CMK (cell line): Measurements from ENCODE around the gene C1RL.

Experiments
- DNase-seq: peaks from one replicate; pipeline ENCODE4 v3.0.0-alpha.2; 2010; ENCODE audit warnings: low read depth

C1RL gene

DNA sequence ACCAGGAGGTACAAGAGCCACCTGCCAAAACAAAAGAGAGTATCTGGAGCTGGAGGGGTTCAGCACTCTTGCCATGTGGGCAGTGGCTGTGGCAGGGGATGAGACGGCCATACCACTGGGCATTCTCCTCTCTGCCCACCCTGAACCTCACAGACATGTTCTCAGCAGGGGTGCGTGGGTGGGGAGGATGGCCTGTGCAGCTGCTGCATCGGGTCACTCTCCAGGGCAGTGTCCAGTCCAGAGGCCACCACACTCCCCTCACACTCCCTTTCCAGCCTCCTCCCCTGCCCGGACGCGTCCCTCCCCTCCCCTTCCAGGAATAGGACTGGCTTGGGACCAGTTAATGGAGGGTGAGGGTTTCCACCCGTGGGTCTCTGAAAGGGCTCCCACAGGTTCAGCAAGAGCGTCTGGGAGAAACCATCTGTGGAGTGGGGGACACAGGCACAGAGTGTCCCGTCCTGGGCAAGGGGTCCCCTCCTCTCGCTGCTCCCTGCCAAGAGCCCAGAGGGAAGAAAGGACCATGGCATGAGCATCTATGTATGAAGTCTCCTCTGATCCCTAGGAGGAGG lies 17.3 kb downstream of the C1RL start:
- no peak for DNase-seq

DNA sequence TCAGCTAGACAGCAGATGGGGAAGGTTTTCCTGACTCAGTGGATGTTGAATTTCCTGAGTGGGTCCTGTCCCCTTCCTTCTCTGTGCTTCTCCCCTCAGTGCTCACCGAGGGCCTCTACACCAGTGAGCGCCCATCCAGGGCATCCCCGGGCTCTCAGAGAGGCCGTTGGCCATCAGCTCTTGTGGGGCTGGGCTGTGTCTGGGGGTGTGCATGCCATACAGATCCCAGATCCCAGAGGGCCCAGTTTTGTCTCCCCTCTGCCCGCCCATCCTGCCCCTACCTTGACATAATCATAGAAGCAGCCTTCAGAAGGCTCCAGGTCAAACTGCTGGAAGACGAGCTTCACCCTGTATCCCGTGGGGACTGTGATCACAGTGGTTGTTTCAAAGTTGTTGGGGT lies 17.8 kb downstream of the C1RL start:
- DNase-seq = no peak

DNA sequence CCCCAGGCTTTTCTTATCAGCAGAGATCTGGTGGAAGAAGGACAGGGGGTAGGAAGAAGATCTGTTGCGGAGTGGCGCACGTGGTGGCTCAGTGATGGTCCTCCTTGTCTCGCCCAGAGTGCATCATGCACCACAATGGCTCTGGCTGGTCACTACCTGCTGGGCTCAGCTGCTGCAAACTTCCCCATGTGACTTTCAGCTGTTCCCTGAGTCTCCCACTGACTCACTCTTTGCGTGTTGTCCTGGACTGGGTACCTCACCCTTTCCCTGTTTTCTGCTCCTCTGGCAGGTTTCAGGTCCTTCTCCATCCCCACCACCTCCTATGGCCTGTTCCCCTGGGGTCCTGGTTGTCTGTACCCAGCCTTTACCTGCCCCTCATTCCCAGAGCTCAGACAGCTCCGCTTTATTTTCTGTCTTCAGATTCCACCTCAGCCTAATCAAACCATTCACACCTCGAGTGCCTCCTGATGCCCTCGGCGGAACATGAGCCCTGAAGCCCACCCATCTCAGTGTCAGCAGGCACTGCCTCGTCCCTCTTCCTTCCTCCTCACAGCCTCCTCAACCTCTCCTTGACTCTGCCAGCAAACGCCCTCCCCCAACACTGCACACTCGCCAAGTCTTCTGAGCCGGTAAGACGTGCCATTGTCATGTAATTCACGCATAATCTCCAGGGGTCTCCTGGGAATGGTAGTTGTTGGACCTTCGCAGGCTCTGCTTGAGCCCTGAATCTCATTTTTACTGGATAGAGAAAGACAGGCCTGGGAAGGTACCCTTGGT lies 18.6 kb downstream of the C1RL start:
- DNase-seq = no peak

DNA sequence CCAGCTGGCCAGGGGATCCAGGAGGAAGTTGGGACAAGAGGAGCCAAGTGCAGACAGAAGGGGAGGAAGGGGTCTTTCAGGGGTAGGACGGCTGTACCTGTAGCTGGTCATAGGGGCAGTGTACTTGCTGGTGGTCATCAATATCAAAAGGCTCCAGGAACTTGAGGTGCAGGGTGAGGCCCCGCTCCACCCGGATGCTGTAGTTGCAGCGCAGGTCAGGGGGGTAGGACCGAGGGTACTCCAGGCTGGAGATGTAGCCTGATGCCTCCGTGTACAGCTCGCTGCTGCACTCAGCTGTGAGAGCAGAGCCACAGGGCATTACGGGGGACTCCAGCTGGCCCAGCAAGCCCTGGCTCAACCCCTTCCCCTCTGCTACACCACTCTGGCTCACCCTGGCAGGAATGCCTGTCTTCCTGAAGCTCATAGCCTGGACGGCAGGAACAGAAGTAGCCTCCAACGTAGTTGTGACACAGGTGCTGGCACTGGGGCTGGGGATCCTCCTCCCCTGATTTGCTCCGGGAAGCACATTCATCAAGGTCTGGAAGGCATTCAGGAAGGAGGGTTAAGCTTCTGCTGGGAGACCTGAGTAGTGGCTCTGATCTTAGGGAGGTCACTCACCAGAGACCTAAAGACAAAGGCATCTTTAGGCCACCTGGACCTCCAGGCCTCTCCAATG lies 19.7 kb downstream of the C1RL start:
- DNase-seq = no peak

DNA sequence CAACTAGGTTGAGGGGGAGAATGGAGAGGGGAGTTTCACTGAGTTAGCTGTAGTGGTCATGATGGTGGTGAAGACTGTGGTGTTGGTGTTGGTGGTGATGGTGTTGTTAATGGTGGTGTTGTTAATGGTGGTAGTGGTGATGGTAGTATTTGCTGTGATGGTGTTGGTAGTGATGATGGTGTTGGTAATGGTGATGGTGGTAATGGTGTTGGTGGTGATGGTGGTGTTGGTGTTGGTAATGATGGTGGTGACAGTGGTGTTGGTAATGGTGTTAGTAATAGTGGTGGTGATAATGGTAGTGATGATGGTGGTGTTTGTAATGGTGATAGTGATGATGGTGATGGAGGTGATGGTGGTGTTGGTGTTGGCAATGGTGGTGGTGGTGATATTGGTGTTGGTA lies 25.9 kb downstream of the C1RL start:
- no peak for DNase-seq

DNA sequence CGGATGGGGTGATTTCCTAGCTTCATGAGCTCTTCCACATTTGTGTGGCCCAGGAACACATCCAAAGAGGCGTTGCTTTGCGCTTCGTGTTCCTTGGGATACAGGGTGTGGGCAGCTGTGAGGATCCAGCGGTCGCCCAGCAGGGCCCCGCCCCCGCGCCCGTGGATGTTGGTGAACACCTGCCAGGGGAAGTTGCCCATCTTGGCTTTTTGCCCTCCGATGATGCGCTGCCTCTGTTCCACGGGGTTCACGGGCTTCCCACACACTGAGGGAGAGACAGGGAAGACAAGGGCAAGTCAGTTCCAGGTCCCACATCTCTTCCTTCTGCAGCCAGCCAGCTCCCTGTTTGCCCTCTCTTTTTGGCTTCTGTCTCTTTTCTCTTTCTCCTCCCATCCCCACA lies 28.0 kb downstream of the C1RL start:
- no peak for DNase-seq

DNA sequence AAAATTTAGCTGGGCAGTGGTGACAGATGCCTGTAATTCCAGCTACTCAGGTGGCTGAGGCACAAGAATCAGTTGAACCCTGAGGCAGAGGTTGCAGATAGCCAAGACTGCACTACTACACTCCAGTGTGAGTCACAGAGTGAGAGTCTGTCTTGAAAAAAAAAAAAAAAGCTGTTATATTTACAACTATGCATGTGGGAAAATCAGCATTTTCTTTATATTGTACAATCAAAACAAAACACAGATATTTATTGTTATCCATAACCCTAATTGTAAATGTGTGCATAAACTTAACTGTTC lies 29.2 kb downstream of the C1RL start:
- DNase-seq = no peak

DNA sequence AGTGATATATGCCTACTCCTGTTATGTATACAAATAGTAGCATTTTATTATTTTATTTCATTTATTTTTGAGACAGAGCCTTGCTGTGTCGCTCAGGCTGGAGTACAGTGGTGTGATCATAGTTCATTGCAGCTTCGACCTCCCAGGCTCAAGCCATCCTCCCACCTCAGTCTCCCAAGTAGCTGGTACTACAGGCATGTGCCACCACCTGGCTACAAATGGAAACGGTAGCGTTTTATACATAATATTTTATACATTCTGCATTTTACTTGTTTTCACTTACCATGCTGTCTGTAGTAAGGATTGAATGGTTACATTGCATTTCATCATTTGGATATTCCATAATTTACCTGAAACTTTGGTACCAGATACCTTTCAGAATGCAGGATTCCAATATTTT lies 30.9 kb downstream of the C1RL start:
- DNase-seq = no peak

DNA sequence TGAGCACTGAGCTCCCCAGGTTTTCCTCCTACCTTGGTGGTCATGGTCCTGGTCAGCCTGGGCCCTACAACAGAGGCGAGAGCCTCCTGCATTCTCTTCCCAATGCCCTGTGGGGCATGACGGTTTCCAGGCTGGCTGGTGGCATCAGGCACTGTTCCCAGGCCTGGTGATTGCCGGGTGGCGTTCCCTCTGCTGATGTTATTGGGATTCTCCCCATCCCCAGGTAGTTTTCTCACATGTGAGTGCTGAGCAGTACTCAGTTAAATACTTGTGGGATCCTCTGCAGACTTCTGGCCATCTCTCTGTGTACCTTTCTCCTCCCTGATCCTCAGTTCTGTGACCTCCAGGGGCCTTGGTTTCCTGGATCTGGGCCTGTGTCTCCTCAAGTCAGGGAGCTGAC lies 32.5 kb downstream of the C1RL start:
- DNase-seq = no peak

DNA sequence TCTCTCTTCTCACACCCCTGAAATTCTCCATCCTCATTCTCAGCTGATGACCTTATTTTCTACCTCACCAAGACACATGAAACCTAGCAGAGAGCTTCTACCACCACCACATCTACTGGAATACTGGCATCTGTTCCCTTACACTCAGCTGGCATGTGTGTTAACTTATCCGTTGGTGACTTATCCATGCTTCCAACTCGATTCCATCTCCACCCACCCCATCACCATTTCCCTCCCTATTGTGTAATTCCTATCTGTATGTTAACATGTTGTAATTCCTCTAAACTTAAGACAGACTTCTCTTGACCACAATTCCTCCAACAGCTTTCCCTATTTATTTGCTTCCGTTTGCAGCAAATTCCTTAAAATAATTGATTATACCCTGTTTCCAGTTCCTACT lies 33.1 kb downstream of the C1RL start:
- DNase-seq = no peak

DNA sequence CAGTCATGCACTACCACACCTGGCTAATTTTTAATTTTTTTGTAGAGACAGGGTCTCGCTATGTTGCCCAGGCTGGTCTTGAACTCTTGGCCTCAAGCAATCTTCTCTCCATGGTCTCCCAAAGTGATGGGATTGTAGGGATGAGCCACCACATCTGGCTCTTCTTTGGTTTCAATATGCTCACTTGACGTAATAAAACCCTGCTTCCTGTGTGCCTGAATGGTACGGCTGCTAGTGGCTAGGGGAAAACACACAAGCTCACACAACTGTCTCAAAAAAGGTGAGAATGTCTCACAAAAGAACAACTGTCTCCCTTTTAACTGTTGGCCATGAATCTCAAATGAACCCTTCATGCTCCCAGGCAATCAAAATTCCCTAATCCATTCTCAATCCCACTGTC lies 33.5 kb downstream of the C1RL start:
- DNase-seq = no peak

DNA sequence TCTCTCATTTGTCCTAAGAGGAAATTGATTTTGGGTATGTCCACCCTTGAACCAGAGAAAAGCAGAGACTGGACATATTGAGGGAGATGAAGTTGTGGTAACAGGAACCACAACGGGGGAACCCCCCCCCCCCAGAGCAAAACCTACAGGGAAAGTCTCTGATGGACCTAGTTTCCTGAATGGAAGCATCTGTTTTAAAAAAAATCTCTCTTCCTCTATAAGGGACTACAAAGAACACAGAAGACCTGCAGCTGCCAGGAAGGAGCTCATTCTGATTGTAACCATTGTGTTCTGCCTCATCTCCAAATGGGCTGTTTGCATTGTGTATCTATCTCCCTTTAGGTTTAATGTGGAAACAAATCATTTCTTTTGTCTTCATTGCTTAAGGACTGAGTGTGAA lies 35.1 kb downstream of the C1RL start:
- DNase-seq = no peak

DNA sequence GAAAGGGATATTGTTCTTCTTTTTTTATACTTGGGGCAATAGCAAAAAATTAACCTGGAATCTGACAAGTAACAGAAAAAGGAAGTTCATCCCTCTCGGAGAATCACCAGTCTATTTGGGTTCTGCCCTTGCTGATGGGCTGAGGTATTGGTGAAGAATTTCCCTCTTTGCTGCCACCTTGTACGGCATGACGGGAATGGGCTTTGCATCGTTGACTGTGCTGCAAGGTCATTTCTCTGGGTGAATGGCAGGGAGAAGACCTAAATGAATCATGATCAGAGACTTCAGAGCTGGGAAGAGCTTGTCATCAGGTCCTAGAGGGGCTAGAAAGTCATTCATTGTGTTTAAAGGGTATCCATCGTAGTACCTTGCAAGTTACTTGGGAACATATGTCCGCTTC lies 36.5 kb downstream of the C1RL start:
- DNase-seq = no peak

DNA sequence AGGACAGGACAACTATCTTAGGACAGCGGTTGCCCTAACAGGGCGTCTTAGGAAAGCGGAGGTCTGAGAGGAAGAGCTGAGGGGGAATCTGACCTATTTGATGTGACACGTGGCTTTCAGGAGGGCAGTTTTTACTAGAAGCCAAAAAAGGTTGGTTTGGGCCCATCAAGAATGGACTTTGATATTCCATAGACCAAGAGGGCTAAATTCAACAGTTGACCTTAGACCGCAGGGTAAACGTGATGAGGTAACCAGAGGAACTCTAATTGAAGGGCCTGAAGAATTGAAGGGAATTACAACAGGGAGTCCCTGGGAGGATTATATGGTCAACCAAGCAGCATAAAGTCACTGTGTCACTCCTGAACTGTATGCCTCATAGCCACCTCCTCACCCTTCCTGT lies 37.0 kb downstream of the C1RL start:
- no peak for DNase-seq

DNA sequence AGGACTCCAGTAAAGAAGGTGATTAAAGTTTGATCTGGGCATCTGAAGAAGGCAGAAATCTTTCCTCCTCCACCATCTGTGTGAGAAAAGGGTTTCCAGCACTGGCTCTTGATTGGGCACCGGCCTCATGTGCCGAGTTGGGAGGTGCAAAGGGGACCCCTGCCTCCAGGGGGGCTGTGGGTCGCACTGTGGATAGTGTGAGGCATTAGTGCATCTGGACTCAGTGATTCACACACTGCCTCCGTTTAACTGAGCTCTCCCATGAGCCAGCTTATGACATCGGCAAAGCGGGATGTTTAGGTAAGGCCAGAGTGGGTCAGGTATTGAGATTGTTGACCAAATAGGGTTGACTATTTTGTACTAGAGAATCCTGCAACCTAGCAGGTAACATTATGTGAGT lies 39.6 kb downstream of the C1RL start:
- no peak for DNase-seq

DNA sequence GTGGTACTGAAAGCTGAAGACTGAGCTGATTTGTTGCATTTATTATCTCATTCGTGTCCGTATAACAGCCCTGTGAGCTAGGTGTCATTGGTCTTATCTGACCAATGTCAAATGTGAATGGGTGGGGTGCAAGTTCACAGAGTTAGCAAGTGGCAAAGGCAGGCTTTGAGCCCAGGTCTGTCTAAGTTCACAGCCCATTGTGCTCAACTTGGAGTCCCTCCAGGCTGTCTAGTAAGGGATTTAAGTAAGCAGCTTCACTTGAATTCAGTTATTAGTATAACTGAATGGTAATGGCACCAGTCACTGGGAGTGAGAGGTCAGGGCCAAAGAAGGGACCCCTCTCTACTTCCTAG lies 40.0 kb downstream of the C1RL start:
- DNase-seq = no peak

DNA sequence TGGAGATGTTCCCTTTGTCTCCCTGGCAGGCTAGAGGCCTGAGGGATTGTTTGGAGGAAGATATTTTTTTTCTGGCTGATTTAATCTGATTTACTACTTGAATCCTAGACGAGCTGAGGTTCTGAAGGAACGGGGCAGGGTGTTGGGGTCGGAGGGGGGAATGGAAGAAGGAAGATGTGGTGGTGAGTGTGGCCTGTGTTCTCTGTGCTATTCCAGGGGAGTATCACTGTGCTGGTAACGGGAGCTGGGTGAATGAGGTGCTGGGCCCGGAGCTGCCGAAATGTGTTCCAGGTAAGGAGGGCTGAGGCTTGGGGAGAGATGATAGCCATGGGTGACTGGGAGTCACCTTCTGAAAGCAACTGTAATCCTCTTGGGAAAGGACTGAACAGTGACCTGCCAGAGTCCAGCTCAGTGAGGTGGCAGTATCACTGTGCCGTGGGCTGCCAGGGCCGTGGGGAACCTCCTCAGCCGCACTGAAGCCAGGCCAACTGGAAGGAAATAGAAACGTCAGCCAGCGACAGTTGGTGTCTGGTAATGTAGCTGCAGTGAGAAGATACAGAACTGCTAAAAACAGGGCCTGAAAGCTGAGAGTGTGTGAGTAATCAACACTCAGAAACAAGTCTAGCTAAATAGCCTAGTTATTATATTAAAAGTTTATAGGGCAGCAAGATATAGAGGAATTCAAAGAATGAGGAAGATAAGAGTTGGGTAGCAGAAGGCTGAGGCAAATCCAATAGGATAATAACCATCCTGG lies 40.6 kb downstream of the C1RL start:
- no peak for DNase-seq

DNA sequence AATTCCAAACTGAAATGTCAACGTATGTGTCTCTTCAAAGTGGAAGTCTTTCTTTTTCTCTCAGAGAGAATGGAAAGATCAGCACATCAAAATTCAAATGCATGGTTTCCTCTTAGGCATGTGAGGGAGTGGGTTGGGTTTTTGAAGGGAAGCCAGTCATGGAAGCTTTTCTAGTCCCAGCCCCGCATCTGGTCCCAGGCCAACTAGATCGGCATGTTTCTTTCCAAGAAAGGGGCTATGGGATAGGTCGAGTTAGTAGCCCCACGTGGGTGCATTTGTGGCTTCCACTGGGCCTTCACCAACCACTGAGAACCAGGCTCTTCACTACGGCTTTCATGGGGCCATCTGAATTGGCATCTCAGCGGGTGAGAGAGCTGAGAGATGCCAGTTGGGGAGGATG lies 41.9 kb downstream of the C1RL start:
- DNase-seq = no peak

DNA sequence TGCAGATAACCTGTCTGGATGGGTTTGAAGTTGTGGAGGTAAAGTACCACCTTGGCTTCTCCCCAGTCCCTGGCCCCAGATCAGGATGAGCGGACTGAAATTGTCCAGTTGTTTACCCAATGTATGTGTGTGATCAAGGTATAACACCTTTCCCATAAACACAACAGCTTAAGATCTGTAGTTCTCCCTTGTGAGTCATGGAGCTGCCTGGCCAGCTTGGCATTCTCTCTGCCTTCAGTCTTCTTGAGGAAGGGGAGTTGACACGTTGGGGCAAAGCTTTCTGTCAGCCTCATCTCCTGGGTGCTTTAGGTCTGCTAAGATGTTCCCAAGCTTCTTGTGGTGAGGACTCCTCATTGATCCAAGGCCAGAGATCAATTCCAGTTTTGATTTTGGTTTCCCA lies 42.4 kb downstream of the C1RL start:
- DNase-seq = no peak

DNA sequence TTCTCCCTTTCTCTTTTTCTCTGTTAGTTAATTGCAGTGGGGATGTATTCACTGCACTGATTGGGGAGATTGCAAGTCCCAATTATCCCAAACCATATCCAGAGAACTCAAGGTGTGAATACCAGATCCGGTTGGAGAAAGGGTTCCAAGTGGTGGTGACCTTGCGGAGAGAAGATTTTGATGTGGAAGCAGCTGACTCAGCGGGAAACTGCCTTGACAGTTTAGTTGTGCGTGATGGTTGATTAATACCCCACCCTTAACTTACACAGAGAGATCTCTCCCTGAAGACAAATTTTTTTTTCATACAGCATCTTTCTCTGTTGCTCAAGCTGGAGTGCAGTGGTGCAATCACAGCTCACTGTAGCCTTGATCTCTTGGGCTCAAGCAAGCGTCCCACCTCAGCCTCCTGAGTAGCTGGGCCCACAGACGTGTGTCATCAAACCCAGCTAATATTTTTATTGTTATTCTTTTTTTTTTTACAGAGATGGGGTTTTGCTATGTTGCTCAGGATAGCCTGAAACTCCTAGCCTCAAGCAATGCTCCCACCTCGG lies 43.9 kb downstream of the C1RL start:
- no peak for DNase-seq

DNA sequence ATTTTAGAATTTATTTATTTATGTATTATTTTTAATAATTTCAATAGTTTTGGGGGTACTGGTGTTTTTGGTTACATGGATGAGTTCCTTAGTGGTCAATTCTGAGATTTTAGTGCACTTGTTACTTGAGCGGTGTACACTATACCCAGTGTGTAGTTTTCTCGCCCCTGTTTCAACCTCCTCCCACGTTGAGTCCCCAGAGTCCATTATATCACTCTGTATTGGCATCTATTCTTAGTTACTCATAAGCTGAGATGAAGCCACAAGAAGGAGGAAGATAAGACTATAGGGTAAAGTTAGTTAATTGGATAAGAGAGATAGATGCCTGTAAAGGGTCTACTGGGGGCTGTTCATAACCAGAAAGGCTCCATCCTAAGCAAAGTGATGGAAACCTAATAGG lies 44.5 kb downstream of the C1RL start:
- no peak for DNase-seq

DNA sequence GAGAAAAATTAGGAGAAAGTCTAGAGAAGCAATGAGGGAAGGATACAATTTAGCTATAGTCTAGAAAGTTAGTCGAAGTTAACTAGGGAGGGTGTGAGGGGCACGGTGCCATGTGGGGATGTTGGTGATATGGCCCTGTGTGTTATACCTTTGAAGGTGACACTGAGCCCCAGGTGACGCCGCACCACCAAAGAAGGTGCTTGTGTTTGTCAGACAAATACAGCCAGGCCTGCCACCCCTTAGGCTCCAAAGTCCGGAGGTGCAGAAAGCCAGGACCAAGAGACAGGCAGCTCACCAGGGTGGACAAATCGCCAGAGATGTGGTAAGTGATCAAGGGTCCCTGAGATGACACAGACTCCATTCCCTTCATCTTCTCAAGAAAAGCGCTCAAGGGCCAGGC lies 47.4 kb downstream of the C1RL start:
- DNase-seq = no peak

DNA sequence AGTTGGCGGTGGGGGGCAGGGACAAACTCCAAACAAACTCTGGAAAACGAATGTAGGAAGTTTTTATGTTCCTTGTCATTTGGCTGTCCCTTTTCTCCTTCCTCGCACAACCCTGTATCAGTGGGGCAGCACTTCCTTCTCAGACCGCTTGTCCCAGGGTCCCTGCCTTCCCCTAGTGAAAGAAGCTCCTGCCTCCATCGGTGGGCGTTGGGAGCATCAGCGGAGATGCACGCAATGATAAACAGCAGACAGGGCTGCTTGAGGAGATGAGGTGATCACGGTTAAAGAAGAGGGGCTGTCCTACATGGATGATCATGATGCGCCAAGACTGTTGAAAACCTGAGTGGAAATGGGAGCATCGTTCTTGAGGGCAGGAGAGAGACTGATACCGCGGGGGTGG lies 47.9 kb downstream of the C1RL start:
- no peak for DNase-seq
